Measurements from ENCODE around the gene ZNF135.

Gene ZNF135

GRCh38 chr19:58091251-58091995, 32.3 kb downstream of the ZNF135 start:
- DNase-seq (ENCODE audit: low read depth in 2 of 3, low spot score in 1 of 3) = no peak

GRCh38 chr19:58093071-58093470, 34.0 kb downstream of the ZNF135 start:
- DNase-seq (ENCODE audit: low read depth in 2 of 3, low spot score in 1 of 3) = no peak

- DNase-seq (ENCODE audit: low read depth in 2 of 3, low spot score in 1 of 3) = no peak
These were observed 36.2 kb downstream of the ZNF135 start for GRCh38 chr19:58095328-58095727.

- DNase-seq (ENCODE audit: low read depth in 2 of 3, low spot score in 1 of 3) = no peak
These were observed 37.8 kb downstream of the ZNF135 start for GRCh38 chr19:58096884-58097283.

- DNase-seq (ENCODE audit: low read depth in 2 of 3, low spot score in 1 of 3) = no peak
These were observed 38.3 kb downstream of the ZNF135 start for GRCh38 chr19:58097349-58097748.

- DNase-seq (ENCODE audit: low read depth in 2 of 3, low spot score in 1 of 3) = peak; percentile 91 to 92 (median 91)
These were observed 38.9 kb downstream of the ZNF135 start, which contains the start of gene ZSCAN18 for GRCh38 chr19:58097781-58098681. Gene ZSCAN18, minus strand, starts transcription at chr19:58098231. Its CDS starts 7,964 bp downstream, at chr19:58090267.

- no peak for DNase-seq (ENCODE audit: low read depth in 2 of 3, low spot score in 1 of 3)
These were observed 39.6 kb downstream of the ZNF135 start for GRCh38 chr19:58098682-58098998.

- no peak for DNase-seq (ENCODE audit: low read depth in 2 of 3, low spot score in 1 of 3)
These were observed 48.9 kb downstream of the ZNF135 start for GRCh38 chr19:58107778-58108545.

- DNase-seq (ENCODE audit: low read depth in 2 of 3, low spot score in 1 of 3) = no peak
These were observed 49.4 kb downstream of the ZNF135 start for GRCh38 chr19:58108546-58108817.

- no peak for DNase-seq (ENCODE audit: low read depth in 2 of 3, low spot score in 1 of 3)
These were observed 58.9 kb downstream of the ZNF135 start for GRCh38 chr19:58117841-58118575.

- DNase-seq (ENCODE audit: low read depth in 2 of 3, low spot score in 1 of 3) = no peak
These were observed 60.1 kb downstream of the ZNF135 start for GRCh38 chr19:58118979-58119733.
